ENCODE measurements around the gene ZNF646.

- no peak for TF ChIP-seq CTCF (IDR thresholded peaks at IDR 0.05; ENCODE audit: poor library complexity, severe bottlenecking)
- TF ChIP-seq EP300 (conservative IDR thresholded peaks at IDR 0.05; ENCODE audit: poor library complexity, severe bottlenecking): no peak
- TF ChIP-seq SMC3 (conservative IDR thresholded peaks at IDR 0.05; ENCODE audit: poor library complexity): no peak
- no peak for TF ChIP-seq EZH2 (IDR thresholded peaks at IDR 0.05; ENCODE audit: borderline replicate concordance, insufficient read depth, low read length, poor library complexity, severe bottlenecking)
- no peak for TF ChIP-seq POLR2AphosphoS5 (IDR thresholded peaks at IDR 0.05)
- TF ChIP-seq RAD21 (conservative IDR thresholded peaks at IDR 0.05): no peak
- no peak for TF ChIP-seq REST (IDR thresholded peaks at IDR 0.05; ENCODE audit: borderline replicate concordance)
- no peak for TF ChIP-seq TAF1 (IDR thresholded peaks at IDR 0.05; ENCODE audit: low read depth)
- no peak for TF ChIP-seq MXI1 (conservative IDR thresholded peaks at IDR 0.05; ENCODE audit: poor library complexity, severe bottlenecking)
Measured at GRCh38 chr16:31085411-31085810, 11.2 kb downstream of the ZNF646 start.
